22Rv1 (cell line): ENCODE results near the gene RAB24.

ENCODE experiments used
- CTCF ChIP-seq: fragments of 450-650 bp; IDR thresholded peaks from 2 replicates; pipeline ENCODE4 v1.5.1; 2017; ENCODE audit warnings: mild to moderate bottlenecking
- ZFX ChIP-seq: fragments of 450-650 bp; IDR thresholded peaks from 2 replicates; pipeline ENCODE4 v1.6.1; 2017; ENCODE audit warnings: antibody characterized with exemption, borderline replicate concordance

- no peak for TF ChIP-seq CTCF
- TF ChIP-seq ZFX, result no peak
Measured at GRCh38 chr5:177338251-177339106, 35.0 kb upstream of the RAB24 start.
